CD4-positive, alpha-beta T cell treated with Interleukin-12 subunit alpha and Interleukin-12 subunit beta, for 1 hour (primary cell): ENCODE measurements around the gene GP1BA.

Experiments used
- DNase-seq: peaks from one replicate; pipeline ENCODE4 v3.0.0-alpha.2; 2020

GP1BA gene

GRCh38 chr17:4978726-4979125 lies 46.6 kb downstream of the GP1BA start:
- no peak for DNase-seq

DNA sequence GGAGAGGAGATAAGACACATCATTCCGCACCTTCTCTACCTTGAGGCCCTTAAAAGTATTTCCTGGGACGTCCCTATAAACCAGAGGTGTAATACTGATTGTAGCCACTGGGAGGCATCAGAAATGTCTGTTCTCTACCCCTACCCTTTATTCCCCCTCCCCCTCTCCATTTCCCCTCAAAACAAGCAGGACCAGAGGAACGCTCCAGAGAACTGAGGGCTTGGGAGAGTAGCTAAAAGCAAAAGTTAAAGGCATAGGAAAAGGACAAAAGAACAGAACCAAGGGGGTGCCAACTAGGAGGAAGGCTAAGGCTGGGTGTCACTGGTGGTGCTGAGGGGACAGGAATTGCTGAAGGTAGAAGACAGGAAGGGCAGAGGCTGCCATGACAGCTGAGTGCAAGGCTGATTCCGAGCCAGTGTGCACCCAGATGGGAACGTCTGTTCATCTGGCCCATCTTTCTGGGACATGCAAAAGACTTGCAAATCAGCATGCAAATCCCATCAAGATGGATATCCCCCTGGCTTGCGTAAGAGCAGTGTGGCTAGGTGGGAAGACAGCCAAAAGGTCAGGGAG lies 48.7 kb downstream of the GP1BA start:
- DNase-seq, result peak; percentile 78

GRCh38 chr17:4982305-4982704 lies 50.2 kb downstream of the GP1BA start:
- no peak for DNase-seq
